ENCODE data around the gene SCRT2.
"Not testable (repeated sequence)": the region's sequence is repeated elsewhere in the genome, so short reads cannot be mapped to it uniquely, and the experiment has no call there.

Gene SCRT2

GRCh38 chr20:644692-645317, 30.8 kb downstream of the SCRT2 start:
- Mint-ChIP-seq H3K4me3 (no peak overlapping the region), H3K36me3 (ENCODE audit: low read depth) (peaks cover 30% of the 10 kb centered on the region), H3K27me3 (ENCODE audit: low read depth) (peaks cover 33% of the 10 kb centered on the region), H3K27ac (no peak overlapping the region), H3K4me1 (ENCODE audit: low read depth) (peaks cover 10% of the 10 kb centered on the region), H3K9me3 (no peaks in the 10 kb centered on the region)

GRCh38 chr20:642398-643174, 33.0 kb downstream of the SCRT2 start:
- Mint-ChIP-seq H3K36me3 (ENCODE audit: low read depth) (peaks cover 13% of the 10 kb centered on the region), H3K4me3 (no peak overlapping the region), H3K27ac (no peak overlapping the region), H3K4me1 (ENCODE audit: low read depth) (peaks cover 6% of the 10 kb centered on the region), H3K27me3 (ENCODE audit: low read depth) (peaks cover 33% of the 10 kb centered on the region), H3K9me3 (no peaks in the 10 kb centered on the region)

DNA sequence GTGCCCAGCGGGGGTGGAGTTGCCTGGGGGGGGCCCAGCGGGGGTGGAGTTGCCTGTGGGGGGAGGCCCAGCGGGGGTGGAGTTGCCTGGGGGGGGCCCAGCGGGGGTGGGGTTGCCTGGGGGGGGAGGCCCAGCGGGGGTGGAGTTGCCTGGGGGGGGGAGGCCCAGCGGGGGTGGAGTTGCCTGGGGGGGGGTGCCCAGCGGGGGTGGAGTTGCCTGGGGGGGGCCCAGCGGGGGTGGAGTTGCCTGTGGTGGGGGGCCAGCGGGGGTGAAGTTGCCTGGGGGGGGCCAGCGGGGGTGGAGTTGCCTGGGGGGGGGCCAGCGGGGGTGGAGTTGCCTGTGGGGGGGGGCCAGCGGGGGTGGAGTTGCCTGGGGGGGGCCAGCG, 33.6 kb downstream of the SCRT2 start:
- H3K27ac Mint-ChIP-seq; H3K4me1 Mint-ChIP-seq (ENCODE audit: low read depth); H3K36me3 Mint-ChIP-seq (ENCODE audit: low read depth); H3K4me3 Mint-ChIP-seq; H3K9me3 Mint-ChIP-seq: not testable (repeated sequence)
- H3K27me3 Mint-ChIP-seq (ENCODE audit: low read depth), result peaks cover 37% of the 10 kb centered on the region

DNA sequence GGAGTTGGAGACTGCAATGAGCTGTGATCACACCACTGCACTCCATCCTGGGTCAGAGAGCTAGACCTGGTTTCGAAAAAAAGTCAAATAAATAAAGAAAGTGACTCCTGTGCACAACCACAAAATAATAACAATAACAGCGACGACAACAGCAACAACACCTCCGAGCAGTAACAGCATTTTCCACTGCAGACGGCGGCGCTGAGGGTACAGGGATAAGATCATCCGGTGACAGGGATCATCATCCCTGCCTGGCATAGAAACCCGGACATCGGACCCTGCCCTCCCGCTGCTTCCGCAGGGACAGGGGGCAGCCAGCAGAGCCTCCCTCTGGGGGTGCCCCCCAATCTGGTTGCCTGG, 34.1 kb downstream of the SCRT2 start:
- Mint-ChIP-seq H3K4me1 (ENCODE audit: low read depth) (peaks cover 6% of the 10 kb centered on the region), H3K36me3 (ENCODE audit: low read depth) (peaks cover 5% of the 10 kb centered on the region), H3K27ac (no peak overlapping the region), H3K4me3 (no peak overlapping the region), H3K27me3 (ENCODE audit: low read depth) (peaks cover 37% of the 10 kb centered on the region), H3K9me3 (no peaks in the 10 kb centered on the region)

GRCh38 chr20:640674-641515, 34.7 kb downstream of the SCRT2 start:
- peaks cover 5% of the 10 kb centered on the region for H3K36me3 Mint-ChIP-seq (ENCODE audit: low read depth)
- H3K27me3 Mint-ChIP-seq (ENCODE audit: low read depth), result peaks cover 37% of the 10 kb centered on the region
- no peak overlapping the region for H3K27ac Mint-ChIP-seq
- H3K9me3 Mint-ChIP-seq, result no peaks in the 10 kb centered on the region
- no peak overlapping the region for H3K4me3 Mint-ChIP-seq
- H3K4me1 Mint-ChIP-seq (ENCODE audit: low read depth), result peaks cover 6% of the 10 kb centered on the region

DNA sequence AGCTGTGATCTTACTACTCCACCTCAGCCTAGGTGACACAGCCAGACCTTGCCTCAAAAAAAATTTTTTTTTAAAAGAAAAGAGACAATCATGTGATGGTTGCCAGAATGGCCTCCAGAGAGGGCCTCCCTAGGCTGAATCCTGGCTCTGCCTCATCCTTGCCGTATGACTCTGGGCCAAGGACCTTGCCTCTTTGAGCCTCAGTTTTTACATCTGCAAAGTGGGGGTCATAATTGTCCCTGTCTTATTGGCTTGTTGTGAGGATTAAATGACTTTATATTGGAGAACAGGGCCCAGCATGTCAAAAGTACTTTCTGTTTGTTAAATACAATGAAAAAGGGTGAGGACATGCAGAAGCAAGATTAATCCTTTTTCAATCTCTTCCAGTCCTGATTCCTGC, 37.0 kb downstream of the SCRT2 start:
- Mint-ChIP-seq H3K36me3 (ENCODE audit: low read depth) (no peaks in the 10 kb centered on the region), H3K27ac (no peak overlapping the region), H3K4me3 (no peak overlapping the region), H3K27me3 (ENCODE audit: low read depth) (peaks cover 29% of the 10 kb centered on the region), H3K4me1 (ENCODE audit: low read depth) (peaks cover 3% of the 10 kb centered on the region), H3K9me3 (no peaks in the 10 kb centered on the region)

DNA sequence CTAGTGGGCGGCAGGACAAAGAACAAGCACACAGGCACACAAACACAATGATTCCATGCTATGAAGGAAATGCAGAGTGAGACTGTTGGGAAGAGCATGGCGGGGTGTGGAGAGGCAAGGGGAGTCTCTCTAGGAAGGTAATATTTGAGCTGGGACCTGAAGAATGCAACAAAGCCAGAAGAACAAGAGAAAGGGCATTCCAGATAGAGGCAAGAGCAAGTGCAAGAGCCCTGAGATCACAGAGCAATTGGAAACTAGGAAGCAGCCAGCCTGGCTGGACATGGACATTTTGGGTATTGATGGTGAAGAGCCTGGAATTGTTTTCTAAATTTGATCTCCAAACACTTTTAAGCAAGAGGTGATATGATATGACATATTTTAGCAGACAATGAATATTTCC, 38.0 kb downstream of the SCRT2 start:
- no peaks in the 10 kb centered on the region for H3K9me3 Mint-ChIP-seq
- H3K27ac Mint-ChIP-seq, result no peak overlapping the region
- peaks cover 3% of the 10 kb centered on the region for H3K4me1 Mint-ChIP-seq (ENCODE audit: low read depth)
- H3K4me3 Mint-ChIP-seq, result no peak overlapping the region
- no peaks in the 10 kb centered on the region for H3K36me3 Mint-ChIP-seq (ENCODE audit: low read depth)
- peaks cover 19% of the 10 kb centered on the region for H3K27me3 Mint-ChIP-seq (ENCODE audit: low read depth)

- no peaks in the 10 kb centered on the region for H3K36me3 Mint-ChIP-seq (ENCODE audit: low read depth)
- H3K27me3 Mint-ChIP-seq (ENCODE audit: low read depth), result peaks cover 11% of the 10 kb centered on the region
- no peak overlapping the region for H3K27ac Mint-ChIP-seq
- no peaks in the 10 kb centered on the region for H3K4me1 Mint-ChIP-seq (ENCODE audit: low read depth)
- H3K9me3 Mint-ChIP-seq, result no peaks in the 10 kb centered on the region
- H3K4me3 Mint-ChIP-seq, result no peak overlapping the region
Measured at GRCh38 chr20:635893-636338, 39.7 kb downstream of the SCRT2 start.

- Mint-ChIP-seq H3K4me1 (ENCODE audit: low read depth) (no peaks in the 10 kb centered on the region), H3K36me3 (ENCODE audit: low read depth) (no peaks in the 10 kb centered on the region), H3K9me3 (no peaks in the 10 kb centered on the region), H3K27me3 (ENCODE audit: low read depth) (peaks cover 6% of the 10 kb centered on the region), H3K4me3 (no peak overlapping the region), H3K27ac (no peak overlapping the region)
Measured at GRCh38 chr20:635028-635892, 40.3 kb downstream of the SCRT2 start.

DNA sequence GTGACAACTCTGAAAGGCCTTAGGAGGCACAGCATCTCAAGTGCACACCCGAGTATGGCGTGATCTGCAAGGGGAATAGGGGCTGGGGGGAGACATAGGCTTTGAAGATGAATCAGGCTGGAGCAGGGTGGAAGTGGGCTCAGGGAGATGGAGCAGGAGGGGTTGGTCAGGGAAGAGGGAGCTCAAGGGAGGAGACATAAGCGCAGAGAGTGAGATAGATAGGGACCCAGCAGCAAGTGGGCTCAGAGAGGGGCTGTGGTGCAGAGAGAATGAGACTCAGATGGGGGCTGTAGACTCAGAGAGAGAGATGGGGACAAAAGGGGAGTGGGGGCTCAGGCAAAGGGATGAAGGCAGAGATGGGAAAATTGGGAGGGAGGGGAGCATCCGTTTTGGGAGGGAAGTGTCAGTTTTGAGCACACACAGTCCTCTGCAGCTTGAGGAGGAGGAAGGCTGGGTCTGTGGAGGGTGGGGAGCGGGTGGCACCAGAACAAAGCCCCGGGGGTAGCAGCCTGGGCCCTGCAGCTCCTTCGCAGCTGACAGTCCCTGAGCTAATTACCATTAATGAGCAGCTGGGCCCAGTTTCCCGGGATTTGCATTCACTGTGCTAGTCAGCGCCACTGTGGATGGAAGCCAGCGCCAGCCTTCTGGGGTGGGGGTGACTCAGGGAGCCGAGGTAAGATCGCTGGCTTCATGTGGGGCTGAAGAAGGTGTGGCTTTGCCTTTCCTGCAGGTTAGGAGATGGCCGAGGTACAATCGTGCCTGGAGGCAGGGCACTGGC, 41.3 kb downstream of the SCRT2 start:
- no peak overlapping the region for H3K4me3 Mint-ChIP-seq
- H3K27ac Mint-ChIP-seq, result no peak overlapping the region
- peaks cover 4% of the 10 kb centered on the region for H3K27me3 Mint-ChIP-seq (ENCODE audit: low read depth)
- no peaks in the 10 kb centered on the region for H3K4me1 Mint-ChIP-seq (ENCODE audit: low read depth)
- no peaks in the 10 kb centered on the region for H3K9me3 Mint-ChIP-seq
- no peaks in the 10 kb centered on the region for H3K36me3 Mint-ChIP-seq (ENCODE audit: low read depth)

DNA sequence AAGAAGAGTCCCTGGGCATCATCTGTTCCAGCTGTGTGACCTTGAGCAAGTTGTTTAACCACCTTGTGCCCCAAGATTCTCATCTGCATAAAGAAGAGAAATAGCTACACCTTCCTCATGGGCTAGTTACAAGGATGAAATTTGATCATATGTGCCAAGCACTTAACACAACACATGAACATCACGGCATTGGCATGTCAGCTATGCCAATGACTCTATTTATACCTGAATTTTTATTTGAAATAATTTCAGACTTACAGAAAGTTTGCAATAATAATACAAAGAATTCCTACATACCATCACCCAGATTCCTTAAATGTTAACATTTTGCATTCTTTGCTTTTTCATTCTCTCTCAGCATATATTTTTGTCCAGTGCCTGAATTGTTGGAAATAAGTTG, 44.5 kb downstream of the SCRT2 start:
- Mint-ChIP-seq H3K4me3 (no peak overlapping the region), H3K27ac (no peak overlapping the region), H3K27me3 (ENCODE audit: low read depth) (peaks cover 2% of the 10 kb centered on the region), H3K4me1 (ENCODE audit: low read depth) (no peaks in the 10 kb centered on the region), H3K36me3 (ENCODE audit: low read depth) (no peaks in the 10 kb centered on the region), H3K9me3 (no peaks in the 10 kb centered on the region)

- H3K27ac Mint-ChIP-seq, result no peak overlapping the region
- H3K4me1 Mint-ChIP-seq (ENCODE audit: low read depth), result no peaks in the 10 kb centered on the region
- peaks cover 9% of the 10 kb centered on the region for H3K27me3 Mint-ChIP-seq (ENCODE audit: low read depth)
- no peaks in the 10 kb centered on the region for H3K36me3 Mint-ChIP-seq (ENCODE audit: low read depth)
- H3K4me3 Mint-ChIP-seq, result no peak overlapping the region
- no peaks in the 10 kb centered on the region for H3K9me3 Mint-ChIP-seq
Measured at GRCh38 chr20:626579-626978, 49.0 kb downstream of the SCRT2 start.

DNA sequence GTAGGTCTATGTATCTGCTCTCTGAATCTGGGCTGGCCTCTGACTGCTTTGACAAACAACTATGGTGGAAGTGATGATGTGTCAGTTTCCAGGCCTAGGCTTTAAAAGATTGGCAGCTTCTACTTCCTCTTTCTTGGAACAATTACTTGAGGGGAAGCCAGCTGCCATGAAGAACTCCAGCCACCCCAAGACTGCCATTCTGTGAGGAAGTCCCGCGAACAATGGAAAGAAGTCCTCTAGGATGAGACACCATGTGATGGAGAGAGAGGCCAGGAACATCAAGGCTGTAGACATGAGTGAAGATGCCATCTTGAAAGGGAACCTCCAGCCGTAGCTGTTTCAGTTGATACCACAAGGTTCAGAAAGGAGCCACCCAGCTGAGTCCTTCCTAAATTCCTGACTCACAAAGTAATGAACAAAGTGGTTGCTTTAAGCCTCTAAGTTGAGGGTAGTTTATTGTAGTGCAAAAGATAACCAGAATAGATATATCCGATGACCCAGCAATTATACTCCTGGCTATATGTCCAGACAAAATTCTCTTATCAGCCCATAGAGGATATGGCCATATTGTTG, 50.2 kb downstream of the SCRT2 start:
- Mint-ChIP-seq H3K27ac (no peak overlapping the region), H3K9me3 (no peaks in the 10 kb centered on the region), H3K36me3 (ENCODE audit: low read depth) (no peaks in the 10 kb centered on the region), H3K4me3 (no peak overlapping the region), H3K27me3 (ENCODE audit: low read depth) (peaks cover 9% of the 10 kb centered on the region), H3K4me1 (ENCODE audit: low read depth) (no peaks in the 10 kb centered on the region)
